HEK293 (cell line): Measurements from ENCODE around the gene SLC16A10.

Source experiments
- CTCF ChIA-PET: fragments of 350-600 bp; formaldehyde crosslinking; extraction: SDS; loops from one replicate; lab custom pipeline; 2021; ENCODE audit warnings: antibody characterized with exemption; lab: Yijun Ruan, JAX
- POLR2A ChIA-PET: fragments of 300-600 bp; formaldehyde crosslinking; extraction: SDS; loops from one replicate; lab custom pipeline; 2020; ENCODE audit warnings: antibody characterized with exemption, inconsistent platforms; lab: Yijun Ruan, JAX
- H3K27ac ChIP-seq: fragments of 200-500 bp; sonication (Bioruptor generic); 2 replicates; pipeline ENCODE4 v1.5.1; 2014; ENCODE audit warnings: low read depth, low read length, control low read depth, inconsistent platforms; ENCODE audit errors: extremely low read depth
- H3K36me3 ChIP-seq, 2 experiments: fragments of 200-500 bp in 1 of 2; sonication (Bioruptor generic) in 1 of 2; 1 replicate in 1 of 2; 2 replicates in 1 of 2; pipeline ENCODE4 v1.5.1; 2014 to 2017; ENCODE audit warnings: inconsistent platforms in 2 of 2, low read length in 2 of 2; ENCODE audit not compliant: control insufficient read depth in 2 of 2, insufficient read depth in 1 of 2
- H3K4me1 ChIP-seq: fragments of 200-500 bp; sonication (Bioruptor generic); 2 replicates; pipeline ENCODE4 v1.5.1; 2014; ENCODE audit warnings: mild to moderate bottlenecking, low read length, inconsistent platforms; ENCODE audit not compliant: control insufficient read depth, insufficient read depth
- H3K4me3 ChIP-seq: 2 replicates; pipeline ENCODE4 v1.5.1; 2011; ENCODE audit warnings: low read depth, mild to moderate bottlenecking, control low read depth, low read length, moderate library complexity
- H3K9me3 ChIP-seq: fragments of 200-500 bp; sonication (Bioruptor generic); 2 replicates; pipeline ENCODE4 v1.5.1; 2014; ENCODE audit warnings: low read depth, low read length, inconsistent platforms; ENCODE audit not compliant: control insufficient read depth, insufficient read depth
- OVOL3 ChIP-seq: fragments of 450-650 bp; formaldehyde crosslinking; IDR thresholded peaks from 2 replicates; pipeline ENCODE4 v1.5.1; 2016; ENCODE audit warnings: missing biosample characterization, missing genetic modification characterization
- PBX3 ChIP-seq: sonication (generic); formaldehyde crosslinking; IDR thresholded peaks from 2 replicates; pipeline ENCODE4 v1.8.1; 2022; ENCODE audit warnings: mild to moderate bottlenecking, moderate library complexity, missing genetic modification reagents
- SETDB1 ChIP-seq: IDR thresholded peaks from one replicate; pipeline ENCODE4 v1.6.1; 2017; ENCODE audit warnings: mild to moderate bottlenecking, low read length, moderate library complexity, mixed read lengths; ENCODE audit not compliant: insufficient read length
- SP3 ChIP-seq: fragments of 450-650 bp; formaldehyde crosslinking; IDR thresholded peaks from 2 replicates; pipeline ENCODE4 v1.5.1; 2016; ENCODE audit warnings: missing biosample characterization, missing genetic modification characterization
- ZBTB49 ChIP-seq: fragments of 450-650 bp; formaldehyde crosslinking; IDR thresholded peaks from 2 replicates; pipeline ENCODE4 v1.5.1; 2016; ENCODE audit warnings: missing biosample characterization, missing genetic modification characterization, low read depth
- ZFHX2 ChIP-seq: fragments of 450-650 bp; formaldehyde crosslinking; conservative IDR thresholded peaks from 2 replicates; pipeline ENCODE4 v1.5.1; 2016; ENCODE audit warnings: missing biosample characterization, missing genetic modification characterization
- ZFP37 ChIP-seq: fragments of 450-650 bp; formaldehyde crosslinking; IDR thresholded peaks from 2 replicates; pipeline ENCODE4 v1.5.1; 2016; ENCODE audit warnings: missing biosample characterization, missing genetic modification characterization
- ZNF132 ChIP-seq: fragments of 450-650 bp; formaldehyde crosslinking; IDR thresholded peaks from 2 replicates; pipeline ENCODE4 v1.5.1; 2017; ENCODE audit warnings: missing biosample characterization, missing genetic modification characterization, borderline replicate concordance
- ZNF174 ChIP-seq: fragments of 450-650 bp; formaldehyde crosslinking; IDR thresholded peaks from 2 replicates; pipeline ENCODE4 v1.5.0; 2017; ENCODE audit warnings: missing biosample characterization, mild to moderate bottlenecking, missing genetic modification characterization
- ZNF280D ChIP-seq: fragments of 450-650 bp; formaldehyde crosslinking; IDR thresholded peaks from 2 replicates; pipeline ENCODE4 v1.5.1; 2016; ENCODE audit warnings: missing biosample characterization, missing genetic modification characterization
- ZNF366 ChIP-seq: fragments of 450-650 bp; formaldehyde crosslinking; conservative IDR thresholded peaks from 2 replicates; pipeline ENCODE4 v1.5.1; 2016; ENCODE audit warnings: missing biosample characterization, missing genetic modification characterization
- ZNF37A ChIP-seq: fragments of 450-650 bp; IDR thresholded peaks from 2 replicates; pipeline ENCODE4 v1.5.1; 2018; ENCODE audit warnings: missing biosample characterization, missing genetic modification characterization
- ZNF518A ChIP-seq: fragments of 450-650 bp; formaldehyde crosslinking; conservative IDR thresholded peaks from 2 replicates; pipeline ENCODE4 v1.5.1; 2016; ENCODE audit warnings: low read depth, missing biosample characterization, missing genetic modification characterization
- ZNF580 ChIP-seq: fragments of 450-650 bp; formaldehyde crosslinking; IDR thresholded peaks from 2 replicates; pipeline ENCODE4 v1.5.1; 2016; ENCODE audit warnings: missing biosample characterization, missing genetic modification characterization
- ZNF670 ChIP-seq: fragments of 450-650 bp; formaldehyde crosslinking; IDR thresholded peaks from 2 replicates; pipeline ENCODE4 v1.5.1; 2016; ENCODE audit warnings: missing biosample characterization, missing genetic modification characterization, low read depth
- ZNF707 ChIP-seq: fragments of 450-650 bp; formaldehyde crosslinking; IDR thresholded peaks from 2 replicates; pipeline ENCODE4 v1.5.1; 2016; ENCODE audit warnings: missing biosample characterization, missing genetic modification characterization
- ZSCAN23 ChIP-seq: fragments of 450-650 bp; formaldehyde crosslinking; IDR thresholded peaks from 2 replicates; pipeline ENCODE4 v1.5.1; 2016; ENCODE audit warnings: missing biosample characterization, missing genetic modification characterization
- ZSCAN5A ChIP-seq: fragments of 450-650 bp; formaldehyde crosslinking; IDR thresholded peaks from 2 replicates; pipeline ENCODE4 v1.5.1; 2016; ENCODE audit warnings: missing biosample characterization, missing genetic modification characterization

The SLC16A10 gene

GRCh38 chr6:111230351-111231089 lies 143.2 kb downstream of the SLC16A10 start (continued):
- no peak for TF ChIP-seq ZNF280D (tag by site-specific recombination)
- no peak for TF ChIP-seq ZFP37 (tag by site-specific recombination)

GRCh38 chr6:111231090-111231459 lies 143.8 kb downstream of the SLC16A10 start:
- no peak overlapping the region for H3K4me3 ChIP-seq
- no peaks in the 10 kb centered on the region; a peak in 1 of 3 replicates for H3K36me3 ChIP-seq
- no peaks in the 10 kb centered on the region for H3K9me3 ChIP-seq
- ChIA-PET CTCF (interaction anchor here (0.6 to 0.7 kb wide), 3 partner anchors 157 to 949 kb away, joined by 3 to 4 read pairs (median 3); no protein-coding TSS in a partner anchor), POLR2A (no interaction called here)
- H3K27ac ChIP-seq, result no peak overlapping the region
- TF ChIP-seq ZSCAN23 (tag by site-specific recombination), result no peak
- no peak for TF ChIP-seq ZBTB49 (tag by site-specific recombination)
- no peak for TF ChIP-seq PBX3 (CRISPR knock-in tag)
- no peak for TF ChIP-seq ZNF518A
- TF ChIP-seq SETDB1, result no peak
- TF ChIP-seq ZNF174 (tag by site-specific recombination), result no peak
- no peak for TF ChIP-seq SP3 (tag by site-specific recombination)
- no peak for TF ChIP-seq ZNF670 (tag by site-specific recombination)
- TF ChIP-seq ZSCAN5A (tag by site-specific recombination), result no peak
- TF ChIP-seq ZNF580 (tag by site-specific recombination), result no peak
- no peak for TF ChIP-seq ZFHX2
- TF ChIP-seq ZNF37A (tag by site-specific recombination), result no peak
- TF ChIP-seq ZFP37 (tag by site-specific recombination), result no peak
- no peak for TF ChIP-seq ZNF132 (tag by site-specific recombination)
- TF ChIP-seq ZNF366 (tag by site-specific recombination), result no peak
- TF ChIP-seq ZNF707 (tag by site-specific recombination), result no peak
- TF ChIP-seq OVOL3, result no peak
- peaks cover 10% of the 10 kb centered on the region for H3K4me1 ChIP-seq
